Tibial nerve (tissue), 4 donors: Measurements from ENCODE around the gene EXD2.

Experiments
- CTCF ChIP-seq, 5 experiments: fragments of 200-600 bp in 3 of 5; fragments of 450-650 bp in 2 of 5; sonication (generic) in 3 of 5; IDR thresholded peaks; one replicate each; pipeline ENCODE4 v1.5.1; 2016 to 2019; ENCODE audit warnings: antibody characterized with exemption in 5 of 5, mild to moderate bottlenecking in 3 of 5, moderate library complexity in 2 of 5
- EP300 ChIP-seq, 2 donors: sonication (generic); formaldehyde crosslinking; IDR thresholded peaks; one replicate each; pipeline ENCODE4 v1.6.1; 2017; ENCODE audit warnings: antibody characterized with exemption in 2 of 2, mild to moderate bottlenecking in 1 of 2
- POLR2A ChIP-seq, 2 donors: fragments of 450-650 bp; IDR thresholded peaks; one replicate each; pipeline ENCODE4 v1.6.1; 2017; ENCODE audit warnings: antibody characterized with exemption in 2 of 2, mild to moderate bottlenecking in 2 of 2, moderate library complexity in 2 of 2

DNA sequence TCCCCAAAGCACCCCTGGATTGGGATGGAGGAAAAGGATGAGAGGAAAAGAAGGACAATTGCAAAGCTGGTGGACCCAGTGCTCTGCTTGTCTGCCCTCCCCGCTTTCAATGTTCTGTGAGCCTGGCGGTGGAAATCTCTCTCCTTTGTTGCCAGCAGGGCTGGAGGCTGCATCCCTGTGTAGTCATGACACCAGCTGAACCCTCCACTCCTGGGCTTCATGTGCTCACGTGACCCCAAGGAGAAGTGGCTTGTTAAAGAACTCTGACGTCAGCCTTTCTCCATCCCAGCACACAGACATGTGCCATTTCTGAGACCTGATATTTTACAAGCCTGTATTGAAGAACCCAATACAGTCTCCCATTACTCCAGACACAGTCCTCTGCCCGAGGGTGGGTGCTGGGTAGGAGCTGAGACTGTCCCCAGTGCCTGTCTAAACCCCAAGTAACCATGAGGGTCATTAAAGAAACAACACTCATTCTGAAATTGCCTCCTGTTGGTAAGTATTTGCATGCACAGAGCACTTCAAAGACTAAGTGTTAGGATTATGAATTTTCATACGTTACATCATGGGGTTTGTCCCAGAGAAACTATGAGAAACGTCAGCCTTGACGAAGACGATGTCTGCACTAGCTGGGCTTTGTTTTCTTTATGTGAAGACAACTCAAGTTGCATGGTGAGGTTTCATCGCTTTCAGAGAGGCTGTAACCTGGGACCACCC, 90.3 kb downstream of the EXD2 start:
- TF ChIP-seq EP300 (IDR thresholded peaks at IDR 0.05), result no peak
- no peak for TF ChIP-seq POLR2A (IDR thresholded peaks at IDR 0.05)
- no peak for TF ChIP-seq CTCF (IDR thresholded peaks at IDR 0.05)
